Kidney epithelial cell (primary cell): ENCODE data around the gene IPMK. TPM values are rescaled to one million over a fixed set of nuclear protein-coding genes. Genes with fewer than 3 reads are reported as not detected.

Experiments used
- DNase-seq: peaks from one replicate; pipeline ENCODE4 v3.0.0-alpha.2; 2010; ENCODE audit warnings: low read depth
- H3K27me3 ChIP-seq: 2 replicates; pipeline ENCODE4 v1.6.0; 2011; ENCODE audit warnings: low read length; ENCODE audit not compliant: control insufficient read depth, insufficient read depth
- H3K36me3 ChIP-seq: 2 replicates; pipeline ENCODE4 v1.5.1; 2011; ENCODE audit warnings: low read length; ENCODE audit not compliant: control insufficient read depth, insufficient read depth
- H3K4me3 ChIP-seq: 2 replicates; pipeline ENCODE4 v1.5.1; 2011; ENCODE audit warnings: low read depth, mild to moderate bottlenecking, control low read depth, low read length
- total RNA-seq: library from RNA; depleted of rRNA; stranded (reverse); fragments of >200 nt; gene quantifications from 2 replicates; pipeline ENCODE4 v1.2.3, GENCODE V29; 2015
- TF ChIP-seq, protein P1 (sequence below): IDR thresholded peaks from 2 replicates; pipeline ENCODE4 v1.5.1; 2011; ENCODE audit warnings: mild to moderate bottlenecking, moderate library complexity, low read length, control low read depth, inconsistent platforms; ENCODE audit not compliant: insufficient read depth, poor library complexity, severe bottlenecking

IPMK gene
- total RNA-seq, 1 donor from 2014 or later: 5.6 TPM

- TF ChIP-seq, protein P1, sequence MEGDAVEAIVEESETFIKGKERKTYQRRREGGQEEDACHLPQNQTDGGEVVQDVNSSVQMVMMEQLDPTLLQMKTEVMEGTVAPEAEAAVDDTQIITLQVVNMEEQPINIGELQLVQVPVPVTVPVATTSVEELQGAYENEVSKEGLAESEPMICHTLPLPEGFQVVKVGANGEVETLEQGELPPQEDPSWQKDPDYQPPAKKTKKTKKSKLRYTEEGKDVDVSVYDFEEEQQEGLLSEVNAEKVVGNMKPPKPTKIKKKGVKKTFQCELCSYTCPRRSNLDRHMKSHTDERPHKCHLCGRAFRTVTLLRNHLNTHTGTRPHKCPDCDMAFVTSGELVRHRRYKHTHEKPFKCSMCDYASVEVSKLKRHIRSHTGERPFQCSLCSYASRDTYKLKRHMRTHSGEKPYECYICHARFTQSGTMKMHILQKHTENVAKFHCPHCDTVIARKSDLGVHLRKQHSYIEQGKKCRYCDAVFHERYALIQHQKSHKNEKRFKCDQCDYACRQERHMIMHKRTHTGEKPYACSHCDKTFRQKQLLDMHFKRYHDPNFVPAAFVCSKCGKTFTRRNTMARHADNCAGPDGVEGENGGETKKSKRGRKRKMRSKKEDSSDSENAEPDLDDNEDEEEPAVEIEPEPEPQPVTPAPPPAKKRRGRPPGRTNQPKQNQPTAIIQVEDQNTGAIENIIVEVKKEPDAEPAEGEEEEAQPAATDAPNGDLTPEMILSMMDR: no peak
- Histone ChIP-seq H3K36me3 (no peaks in the 10 kb centered on the region), H3K27me3 (no peaks in the 10 kb centered on the region), H3K4me3 (no peak overlapping the region)
- no peak for DNase-seq
These were observed 50.1 kb downstream of the IPMK start for GRCh38 chr10:58217612-58218011.

GRCh38 chr10:58212622-58213021 lies 55.1 kb downstream of the IPMK start:
- no peaks in the 10 kb centered on the region for H3K27me3 ChIP-seq
- TF ChIP-seq, protein P1: no peak
- H3K36me3 ChIP-seq: no peaks in the 10 kb centered on the region
- H3K4me3 ChIP-seq: no peak overlapping the region
- no peak for DNase-seq

DNA sequence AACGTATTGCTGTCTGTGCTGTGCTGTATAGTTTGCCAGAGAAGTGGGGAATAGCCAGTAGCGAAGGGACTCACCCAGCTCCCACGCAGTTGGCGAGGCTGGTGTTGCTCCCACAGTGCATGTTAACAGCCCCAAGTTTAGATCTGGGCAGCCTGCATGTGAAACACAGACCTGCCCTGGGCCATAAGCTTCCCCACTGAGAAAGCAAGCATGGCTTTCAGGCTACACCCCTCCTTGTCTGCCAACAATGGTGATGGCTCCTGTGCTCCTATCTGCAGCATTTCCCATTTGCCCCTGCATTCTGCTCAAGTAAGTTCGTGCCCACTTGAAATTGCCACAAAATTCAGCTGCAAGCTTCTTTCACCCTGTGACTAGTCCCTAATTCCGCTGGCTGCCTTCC lies 57.5 kb downstream of the IPMK start:
- TF ChIP-seq, protein P1: no peak
- Histone ChIP-seq H3K27me3 (no peaks in the 10 kb centered on the region), H3K36me3 (no peaks in the 10 kb centered on the region), H3K4me3 (no peak overlapping the region)
- no peak for DNase-seq

- H3K36me3 ChIP-seq: no peaks in the 10 kb centered on the region
- TF ChIP-seq, protein P1: no peak
- DNase-seq: no peak
- no peaks in the 10 kb centered on the region for H3K27me3 ChIP-seq
- no peak overlapping the region for H3K4me3 ChIP-seq
These were observed 58.0 kb downstream of the IPMK start for GRCh38 chr10:58209669-58210068.

GRCh38 chr10:58206251-58206650 lies 61.4 kb downstream of the IPMK start:
- no peak overlapping the region for H3K4me3 ChIP-seq
- no peaks in the 10 kb centered on the region for H3K27me3 ChIP-seq
- H3K36me3 ChIP-seq: no peaks in the 10 kb centered on the region
- TF ChIP-seq, protein P1: no peak
- no peak for DNase-seq

DNA sequence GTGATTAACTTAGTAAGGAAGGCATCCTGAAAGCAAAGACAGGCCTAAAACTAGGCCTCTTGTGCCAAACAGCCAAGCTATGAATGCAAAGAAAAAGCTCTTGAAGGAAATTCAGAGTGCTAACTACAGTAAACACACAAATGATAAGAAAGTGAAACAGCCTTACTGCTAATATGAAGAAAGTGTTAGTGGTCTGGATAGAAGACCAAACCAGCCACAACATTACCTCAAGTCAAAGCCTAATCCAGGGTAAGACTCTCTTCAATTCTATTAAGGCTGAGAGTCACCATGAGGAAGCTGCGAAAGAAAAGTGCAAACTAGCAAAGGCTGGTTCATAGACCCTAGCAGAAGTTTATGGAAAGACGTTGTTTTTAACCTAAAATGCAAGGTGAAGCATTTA lies 66.0 kb downstream of the IPMK start:
- no peaks in the 10 kb centered on the region for H3K36me3 ChIP-seq
- DNase-seq: no peak
- H3K27me3 ChIP-seq: no peaks in the 10 kb centered on the region
- TF ChIP-seq, protein P1: no peak
- H3K4me3 ChIP-seq: no peak overlapping the region
